IPS DF 6.9 (cell line): Measurements from ENCODE around the gene RSPH1.

Experiments
- DNase-seq: peaks from one replicate; pipeline ENCODE4 v3.0.0-alpha.2; 2013; ENCODE audit warnings: low read depth, low spot score
- H3K27ac ChIP-seq: one replicate; pipeline ENCODE4 v1.5.1; 2013; ENCODE audit warnings: low read length, control low read depth
- H3K27me3 ChIP-seq: 2 replicates; pipeline ENCODE4 v1.6.1; 2013; ENCODE audit warnings: mild to moderate bottlenecking, low read length; ENCODE audit not compliant: control insufficient read depth, insufficient read depth
- H3K36me3 ChIP-seq: 2 replicates; pipeline ENCODE4 v1.6.1; 2013; ENCODE audit warnings: low read length; ENCODE audit not compliant: control insufficient read depth, insufficient read depth
- H3K4me1 ChIP-seq: 2 replicates; pipeline ENCODE4 v1.6.1; 2013; ENCODE audit warnings: low read length; ENCODE audit not compliant: control insufficient read depth, insufficient read depth
- H3K4me3 ChIP-seq: 2 replicates; pipeline ENCODE4 v1.5.1; 2013; ENCODE audit warnings: mild to moderate bottlenecking, low read length
- H3K9me3 ChIP-seq: 2 replicates; pipeline ENCODE4 v1.6.1; 2013; ENCODE audit warnings: low read length, inconsistent platforms; ENCODE audit not compliant: control insufficient read depth, insufficient read depth
- WGBS: extraction: QIAGEN DNeasy Blood & Tissue Kit; methylation state at CpG from one replicate; pipeline ENCODE4 v1.1.7; 2013; ENCODE audit warnings: mixed read lengths, missing lambda C conversion rate; ENCODE audit not compliant: insufficient read length, insufficient coverage; 5-methylcytosine and 5-hydroxymethylcytosine counted together

The RSPH1 gene

GRCh38 chr21:42539931-42540343 is 43.9 kb upstream of the RSPH1 start:
- Histone ChIP-seq H3K27me3 (no peaks in the 10 kb centered on the region), H3K4me1 (no peaks in the 10 kb centered on the region; the same call in 1 of the 2 replicates), H3K27ac (no peak overlapping the region), H3K9me3 (no peaks in the 10 kb centered on the region), H3K36me3 (peaks cover 2% of the 10 kb centered on the region), H3K4me3 (no peak overlapping the region)
- WGBS: no CpG with 5 or more reads among the region's 7 CpGs
- no peak for DNase-seq

GRCh38 chr21:42539342-42539741 is 43.3 kb upstream of the RSPH1 start:
- H3K36me3 ChIP-seq: peaks cover 7% of the 10 kb centered on the region
- WGBS: no CpG with 5 or more reads among the region's 17 CpGs
- H3K9me3 ChIP-seq: no peaks in the 10 kb centered on the region
- no peaks in the 10 kb centered on the region for H3K27me3 ChIP-seq
- no peak overlapping the region for H3K27ac ChIP-seq
- H3K4me1 ChIP-seq: peaks cover 1% of the 10 kb centered on the region; the same call in 1 of the 2 replicates
- no peak overlapping the region for H3K4me3 ChIP-seq
- no peak for DNase-seq

GRCh38 chr21:42538479-42539275 is 42.7 kb upstream of the RSPH1 start:
- Histone ChIP-seq H3K27ac (no peak overlapping the region), H3K27me3 (no peaks in the 10 kb centered on the region), H3K4me3 (no peak overlapping the region), H3K36me3 (peaks cover 8% of the 10 kb centered on the region), H3K9me3 (no peaks in the 10 kb centered on the region), H3K4me1 (peaks cover 1% of the 10 kb centered on the region; the same call in 1 of the 2 replicates)
- no peak for DNase-seq
- WGBS: no CpG with 5 or more reads among the region's 10 CpGs

- H3K4me3 ChIP-seq: no peak overlapping the region
- peaks cover 1% of the 10 kb centered on the region; the same call in 1 of the 2 replicates for H3K4me1 ChIP-seq
- H3K36me3 ChIP-seq: peaks cover 8% of the 10 kb centered on the region
- DNase-seq: no peak
- H3K9me3 ChIP-seq: no peaks in the 10 kb centered on the region
- H3K27me3 ChIP-seq: no peaks in the 10 kb centered on the region
- H3K27ac ChIP-seq: no peak overlapping the region
- WGBS: no CpG with 5 or more reads among the region's 4 CpGs
These were observed 41.2 kb upstream of the RSPH1 start for GRCh38 chr21:42537106-42537742.

- Histone ChIP-seq H3K36me3 (peaks cover 8% of the 10 kb centered on the region), H3K9me3 (no peaks in the 10 kb centered on the region), H3K27me3 (no peaks in the 10 kb centered on the region), H3K4me1 (peaks cover 1% of the 10 kb centered on the region; the same call in 1 of the 2 replicates), H3K4me3 (no peak overlapping the region), H3K27ac (no peak overlapping the region)
- no peak for DNase-seq
- WGBS: no CpG with 5 or more reads among the region's 8 CpGs
These were observed 40.6 kb upstream of the RSPH1 start for GRCh38 chr21:42536601-42537000.

- peaks cover 8% of the 10 kb centered on the region for H3K36me3 ChIP-seq
- H3K4me3 ChIP-seq: no peak overlapping the region
- no peak for DNase-seq
- no peaks in the 10 kb centered on the region for H3K27me3 ChIP-seq
- WGBS: no CpG with 5 or more reads among the region's 17 CpGs
- no peaks in the 10 kb centered on the region for H3K9me3 ChIP-seq
- peaks cover 1% of the 10 kb centered on the region; the same call in 1 of the 2 replicates for H3K4me1 ChIP-seq
- no peak overlapping the region for H3K27ac ChIP-seq
These were observed 39.7 kb upstream of the RSPH1 start for GRCh38 chr21:42535602-42536171.

GRCh38 chr21:42534421-42535378 is 38.7 kb upstream of the RSPH1 start:
- Histone ChIP-seq H3K4me3 (no peak overlapping the region), H3K4me1 (0 out of 2 replicates have a peak, but pooled peaks cover 1% of the 10 kb centered on the region), H3K27me3 (no peaks in the 10 kb centered on the region), H3K36me3 (peaks cover 8% of the 10 kb centered on the region), H3K9me3 (no peaks in the 10 kb centered on the region), H3K27ac (no peak overlapping the region)
- no peak for DNase-seq
- WGBS: no CpG with 5 or more reads among the region's 28 CpGs

GRCh38 chr21:42533963-42534355 is 37.9 kb upstream of the RSPH1 start:
- H3K36me3 ChIP-seq: peaks cover 8% of the 10 kb centered on the region
- no CpG with 5 or more reads among the region's 4 CpGs for WGBS
- H3K4me3 ChIP-seq: no peak overlapping the region

GRCh38 chr21:42533306-42533962 is 37.4 kb upstream of the RSPH1 start:
- Histone ChIP-seq H3K27ac (no peak overlapping the region), H3K4me1 (0 out of 2 replicates have a peak, but pooled peaks cover 1% of the 10 kb centered on the region), H3K27me3 (no peaks in the 10 kb centered on the region), H3K9me3 (no peaks in the 10 kb centered on the region), H3K36me3 (peaks cover 8% of the 10 kb centered on the region), H3K4me3 (no peak overlapping the region)
- DNase-seq: no peak
- WGBS: no CpG with 5 or more reads among the region's 13 CpGs

More at GRCh38 chr21:42533963-42534355, 37.9 kb upstream of the RSPH1 start:
- no peak overlapping the region for H3K27ac ChIP-seq
- H3K9me3 ChIP-seq: no peaks in the 10 kb centered on the region
- no peaks in the 10 kb centered on the region for H3K27me3 ChIP-seq
- 0 out of 2 replicates have a peak, but pooled peaks cover 1% of the 10 kb centered on the region for H3K4me1 ChIP-seq
- no peak for DNase-seq
